ENCODE data around the gene SPIN2A.

- TF ChIP-seq POLR2A (IDR thresholded peaks at IDR 0.05; ENCODE audit: low read depth, low read length) (no peak), CTCF (IDR thresholded peaks at IDR 0.05; ENCODE audit: extremely low read depth in 1 of 2, insufficient read depth in 1 of 2, low read depth in 1 of 2, low read length in 2 of 2) (no peak), POLR2AphosphoS5 (IDR thresholded peaks at IDR 0.05; ENCODE audit: insufficient read depth, low read depth, low read length) (no peak), EZH2 (IDR thresholded peaks at IDR 0.05; ENCODE audit: borderline replicate concordance, low read depth, low read length, severe bottlenecking) (no peak)
Measured at GRCh38 chrX:57132046-57132445, 5.2 kb downstream of the SPIN2A start.

Data from endothelial cell of umbilical vein (primary cell).